Measurements from ENCODE around the gene PLEKHB2. TPM values are rescaled to one million over a fixed set of nuclear protein-coding genes. Genes with fewer than 3 reads are reported as not detected.
A peak's percentile ranks its signal among the peaks of the same experiment; 100 is the strongest.

Gene PLEKHB2
- total and polyA plus RNA-seq, 10 of the 15 experiments (the other 5 are each of a cell fraction or from before 2014, with no cell fraction given), result 12.3 to 55.6 (median 26.2) TPM

DNA sequence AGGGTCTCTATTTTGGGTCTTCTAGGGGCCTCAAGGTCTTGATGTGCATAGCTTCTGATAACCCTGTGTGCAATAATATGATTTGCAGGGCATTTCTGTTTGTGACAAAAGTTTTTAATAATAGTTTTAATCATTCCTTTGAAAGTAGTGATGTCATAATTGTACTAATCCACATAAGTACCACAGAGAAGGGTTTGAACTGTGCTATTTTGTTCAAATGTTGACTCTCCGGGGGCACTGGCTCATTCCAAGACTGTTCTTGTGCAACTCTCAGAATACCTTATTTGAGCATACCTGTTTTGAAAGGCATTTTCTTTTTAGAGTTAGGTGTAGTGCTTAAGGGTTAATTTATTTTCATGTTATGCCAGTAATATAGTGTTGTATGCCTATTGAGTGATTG, 41.6 kb downstream of the PLEKHB2 start:
- intact Hi-C loops (cut with micrococcal nuclease; ENCODE audit: unreplicated experiment) (no loop called here), in situ Hi-C loops (cut with MboI) (no loop called here)
- ChIA-PET CTCF (interaction anchor here (0.9 to 1.2 kb wide), 2 partner anchors 38 to 48 kb away, joined by 3 read pairs; no protein-coding TSS in a partner anchor), RAD21 (ENCODE audit: unreplicated experiment) (interaction anchor here (1.1 kb wide), 1 partner anchor 526 kb away, joined by 4 read pairs; no protein-coding TSS in a partner anchor), POLR2A (no interaction called here), SMC1A (ENCODE audit: uncharacterized antibody, unreplicated experiment) (no interaction called here)
- Histone ChIP-seq H3K4me2 (ENCODE audit: control insufficient read depth, insufficient read depth) (no peak overlapping the region), H3K4me1 (ENCODE audit: control insufficient read depth, insufficient read depth, low read length) (peaks cover 15% of the 10 kb centered on the region), H2AFZ (ENCODE audit: control insufficient read depth, low read depth, low read length) (no peak overlapping the region), H3K27me3 (replicated peaks in 1 of 2; ENCODE audit: control insufficient read depth in 2 of 2, insufficient read depth in 2 of 2, low read length in 1 of 2) (no peaks in the 10 kb centered on the region), H3K4me3 (no peak overlapping the region), H3K27ac (ENCODE audit: control insufficient read depth, insufficient read depth) (no peak overlapping the region), H3K9ac (ENCODE audit: control insufficient read depth, insufficient read depth, low read length) (no peak overlapping the region), H3K9me3 (replicated peaks; ENCODE audit: control insufficient read depth, insufficient read depth, low read length) (no peaks in the 10 kb centered on the region), H4K20me1 (ENCODE audit: control insufficient read depth, insufficient read depth) (no peaks in the 10 kb centered on the region), H3K79me2 (ENCODE audit: control insufficient read depth, insufficient read depth, low read length) (no peaks in the 10 kb centered on the region), H3K36me3 (ENCODE audit: control insufficient read depth in 2 of 2, insufficient read depth in 2 of 2, low read length in 1 of 2) (peaks cover 13 to 30% of the 10 kb centered on the region in 2 experiments; a peak in 3 of 4 replicates)
- 4% methylated on average over 1 of the region's 1 CpG for WGBS (ENCODE audit: insufficient coverage, insufficient replicate concordance, low lambda C conversion rate, missing lambda C conversion rate)
- BruUV-seq (replicated peaks), result no TSS peak
- ATAC-seq (no peak), DNase-seq (ENCODE audit: low read depth, low spot score) (no peak), FAIRE-seq (no peak)
- no peak for TF ChIP-seq FOS (IDR thresholded peaks at IDR 0.05; ENCODE audit: borderline replicate concordance, extremely low read depth, insufficient read length)
- TF ChIP-seq ATF7 (IDR thresholded peaks at IDR 0.05; ENCODE audit: low read depth), result 0 out of 2 replicates have a peak, but pooled peaks have one; percentile 20

DNA sequence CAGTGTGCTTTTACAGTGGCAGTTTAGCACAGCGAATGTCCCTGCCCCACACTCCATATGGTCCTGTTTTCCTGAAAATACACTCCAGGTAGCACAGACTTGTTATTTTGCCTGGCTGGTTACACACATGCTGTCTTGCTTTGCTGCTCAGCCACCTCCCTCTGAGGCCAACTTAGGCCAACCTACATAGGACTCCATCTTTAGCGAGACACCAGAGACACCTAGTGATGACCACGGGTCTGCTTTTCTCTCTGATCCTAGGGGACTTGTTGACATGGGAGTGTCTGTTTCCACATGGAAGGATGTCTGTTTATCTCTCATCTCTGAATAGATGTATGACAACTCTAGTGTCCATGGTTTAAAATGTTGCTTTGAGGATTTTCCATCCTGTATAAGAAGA, 43.3 kb downstream of the PLEKHB2 start:
- Histone ChIP-seq H4K20me1 (ENCODE audit: control insufficient read depth, insufficient read depth) (no peaks in the 10 kb centered on the region), H3K27ac (ENCODE audit: control insufficient read depth, insufficient read depth) (no peak overlapping the region), H3K4me3 (no peak overlapping the region), H3K9ac (ENCODE audit: control insufficient read depth, insufficient read depth, low read length) (no peak overlapping the region), H3K79me2 (ENCODE audit: control insufficient read depth, insufficient read depth, low read length) (no peaks in the 10 kb centered on the region), H3K36me3 (ENCODE audit: control insufficient read depth in 2 of 2, insufficient read depth in 2 of 2, low read length in 1 of 2) (peaks cover 11 to 24% of the 10 kb centered on the region in 2 experiments; a peak in 3 of 4 replicates), H3K4me2 (ENCODE audit: control insufficient read depth, insufficient read depth) (no peak overlapping the region), H3K9me3 (replicated peaks; ENCODE audit: control insufficient read depth, insufficient read depth, low read length) (no peaks in the 10 kb centered on the region), H2AFZ (ENCODE audit: control insufficient read depth, low read depth, low read length) (no peak overlapping the region), H3K27me3 (replicated peaks in 1 of 2; ENCODE audit: control insufficient read depth in 2 of 2, insufficient read depth in 2 of 2, low read length in 1 of 2) (no peaks in the 10 kb centered on the region), H3K4me1 (ENCODE audit: control insufficient read depth, insufficient read depth, low read length) (peaks cover 15% of the 10 kb centered on the region)
- no peak for TF ChIP-seq SIN3A (IDR thresholded peaks at IDR 0.05; ENCODE audit: low read depth, low read length)
- no peak for TF ChIP-seq TCF3 (IDR thresholded peaks at IDR 0.05; ENCODE audit: borderline replicate concordance, insufficient read depth, low read depth, low read length)
- no peak for TF ChIP-seq ATF7 (IDR thresholded peaks at IDR 0.05; ENCODE audit: low read depth)
- TF ChIP-seq SREBF1 (IDR thresholded peaks at IDR 0.05; ENCODE audit: low read length), result no peak
- TF ChIP-seq RAD51 (IDR thresholded peaks at IDR 0.05), result no peak
- no peak for TF ChIP-seq TBL1XR1 (IDR thresholded peaks at IDR 0.05; ENCODE audit: low read depth, low read length)
- no peak for TF ChIP-seq EP300 (IDR thresholded peaks at IDR 0.05; ENCODE audit: borderline replicate concordance in 1 of 2, control insufficient read depth in 1 of 2, low read depth in 2 of 2, low read length in 2 of 2)
- TF ChIP-seq, protein P1, sequence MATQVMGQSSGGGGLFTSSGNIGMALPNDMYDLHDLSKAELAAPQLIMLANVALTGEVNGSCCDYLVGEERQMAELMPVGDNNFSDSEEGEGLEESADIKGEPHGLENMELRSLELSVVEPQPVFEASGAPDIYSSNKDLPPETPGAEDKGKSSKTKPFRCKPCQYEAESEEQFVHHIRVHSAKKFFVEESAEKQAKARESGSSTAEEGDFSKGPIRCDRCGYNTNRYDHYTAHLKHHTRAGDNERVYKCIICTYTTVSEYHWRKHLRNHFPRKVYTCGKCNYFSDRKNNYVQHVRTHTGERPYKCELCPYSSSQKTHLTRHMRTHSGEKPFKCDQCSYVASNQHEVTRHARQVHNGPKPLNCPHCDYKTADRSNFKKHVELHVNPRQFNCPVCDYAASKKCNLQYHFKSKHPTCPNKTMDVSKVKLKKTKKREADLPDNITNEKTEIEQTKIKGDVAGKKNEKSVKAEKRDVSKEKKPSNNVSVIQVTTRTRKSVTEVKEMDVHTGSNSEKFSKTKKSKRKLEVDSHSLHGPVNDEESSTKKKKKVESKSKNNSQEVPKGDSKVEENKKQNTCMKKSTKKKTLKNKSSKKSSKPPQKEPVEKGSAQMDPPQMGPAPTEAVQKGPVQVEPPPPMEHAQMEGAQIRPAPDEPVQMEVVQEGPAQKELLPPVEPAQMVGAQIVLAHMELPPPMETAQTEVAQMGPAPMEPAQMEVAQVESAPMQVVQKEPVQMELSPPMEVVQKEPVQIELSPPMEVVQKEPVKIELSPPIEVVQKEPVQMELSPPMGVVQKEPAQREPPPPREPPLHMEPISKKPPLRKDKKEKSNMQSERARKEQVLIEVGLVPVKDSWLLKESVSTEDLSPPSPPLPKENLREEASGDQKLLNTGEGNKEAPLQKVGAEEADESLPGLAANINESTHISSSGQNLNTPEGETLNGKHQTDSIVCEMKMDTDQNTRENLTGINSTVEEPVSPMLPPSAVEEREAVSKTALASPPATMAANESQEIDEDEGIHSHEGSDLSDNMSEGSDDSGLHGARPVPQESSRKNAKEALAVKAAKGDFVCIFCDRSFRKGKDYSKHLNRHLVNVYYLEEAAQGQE (IDR thresholded peaks at IDR 0.05; ENCODE audit: low read depth, low read length), result no peak
- no peak for TF ChIP-seq BRCA1 (IDR thresholded peaks at IDR 0.05; ENCODE audit: low read depth, low read length)
- TF ChIP-seq IRF4 (IDR thresholded peaks at IDR 0.05; ENCODE audit: low read depth, low read length), result no peak
- ChIA-PET RAD21 (ENCODE audit: unreplicated experiment) (no interaction called here), POLR2A (interaction anchor here (0.6 kb wide), 1 partner anchor 95 kb away, joined by 3 read pairs; no protein-coding TSS in a partner anchor), SMC1A (ENCODE audit: uncharacterized antibody, unreplicated experiment) (no interaction called here), CTCF (no interaction called here)
- FAIRE-seq (no peak), ATAC-seq (no peak), DNase-seq (ENCODE audit: low read depth, low spot score) (no peak)
- in situ Hi-C loops (cut with MboI), result no loop called here
- no TSS peak for BruUV-seq (replicated peaks)
- 90% methylated on average over 3 of the region's 3 CpGs for WGBS (ENCODE audit: insufficient coverage, insufficient replicate concordance, low lambda C conversion rate, missing lambda C conversion rate)
- intact Hi-C loops (cut with micrococcal nuclease; ENCODE audit: unreplicated experiment), result no loop called here

Measured in GM12878 (cell line).